GM12875 (cell line): ENCODE results near the gene RNU6-8.

ENCODE experiments used
- H3K4me3 ChIP-seq: one replicate; pipeline ENCODE4 v1.5.1; 2011; ENCODE audit warnings: low read depth, low read length, control low read depth
- CTCF ChIP-seq: IDR thresholded peaks from 2 replicates; pipeline ENCODE4 v1.5.1; 2011; ENCODE audit warnings: low read depth, mild to moderate bottlenecking, control low read depth, inconsistent platforms, low read length, moderate library complexity, borderline replicate concordance; ENCODE audit not compliant: insufficient read depth

Gene RNU6-8

GRCh38 chr14:32186248-32186647, 16.8 kb downstream of the RNU6-8 start:
- no peak for TF ChIP-seq CTCF
- no peak overlapping the region for H3K4me3 ChIP-seq

GRCh38 chr14:32185097-32185496, 18.0 kb downstream of the RNU6-8 start:
- H3K4me3 ChIP-seq, result no peak overlapping the region
- no peak for TF ChIP-seq CTCF

- TF ChIP-seq CTCF, result no peak
- no peak overlapping the region for H3K4me3 ChIP-seq
Measured at GRCh38 chr14:32183151-32184058, 19.7 kb downstream of the RNU6-8 start.

GRCh38 chr14:32171469-32171868, 31.6 kb downstream of the RNU6-8 start:
- H3K4me3 ChIP-seq, result no peak overlapping the region
- TF ChIP-seq CTCF, result no peak

GRCh38 chr14:32169191-32169590, 33.9 kb downstream of the RNU6-8 start:
- no peak overlapping the region for H3K4me3 ChIP-seq
- TF ChIP-seq CTCF, result no peak

- no peak for TF ChIP-seq CTCF
Measured at GRCh38 chr14:32167907-32168306, 35.2 kb downstream of the RNU6-8 start.

GRCh38 chr14:32166924-32167323, 36.1 kb downstream of the RNU6-8 start:
- H3K4me3 ChIP-seq, result no peak overlapping the region
- no peak for TF ChIP-seq CTCF

More at GRCh38 chr14:32167907-32168306, 35.2 kb downstream of the RNU6-8 start:
- no peak overlapping the region for H3K4me3 ChIP-seq
